ENCODE measurements around the gene CCR6.

Gene CCR6

GRCh38 chr6:167129562-167129961 lies 6.7 kb downstream of the CCR6 start:
- Histone ChIP-seq H3K27ac (replicated peaks) (no peak overlapping the region), H3K27me3 (ENCODE audit: insufficient read depth, poor library complexity, severe bottlenecking) (no peaks in the 10 kb centered on the region), H3K4me3 (replicated peaks; ENCODE audit: insufficient read depth, low read length) (no peak overlapping the region)
- no peak for DNase-seq (ENCODE audit: low read depth in 1 of 2, low spot score in 1 of 2)
- TF ChIP-seq REST (IDR thresholded peaks at IDR 0.05; ENCODE audit: insufficient replicate concordance, low read depth) = no peak
- no peak for TF ChIP-seq GABPA (IDR thresholded peaks at IDR 0.05; ENCODE audit: low read depth)
- TF ChIP-seq CTCF (IDR thresholded peaks at IDR 0.05; ENCODE audit: insufficient read depth, low read length) = no peak
- TF ChIP-seq POLR2AphosphoS5 (IDR thresholded peaks at IDR 0.05; ENCODE audit: low read depth) = no peak
- no peak for TF ChIP-seq SPI1 (IDR thresholded peaks at IDR 0.05; ENCODE audit: borderline replicate concordance, low read depth)

DNA sequence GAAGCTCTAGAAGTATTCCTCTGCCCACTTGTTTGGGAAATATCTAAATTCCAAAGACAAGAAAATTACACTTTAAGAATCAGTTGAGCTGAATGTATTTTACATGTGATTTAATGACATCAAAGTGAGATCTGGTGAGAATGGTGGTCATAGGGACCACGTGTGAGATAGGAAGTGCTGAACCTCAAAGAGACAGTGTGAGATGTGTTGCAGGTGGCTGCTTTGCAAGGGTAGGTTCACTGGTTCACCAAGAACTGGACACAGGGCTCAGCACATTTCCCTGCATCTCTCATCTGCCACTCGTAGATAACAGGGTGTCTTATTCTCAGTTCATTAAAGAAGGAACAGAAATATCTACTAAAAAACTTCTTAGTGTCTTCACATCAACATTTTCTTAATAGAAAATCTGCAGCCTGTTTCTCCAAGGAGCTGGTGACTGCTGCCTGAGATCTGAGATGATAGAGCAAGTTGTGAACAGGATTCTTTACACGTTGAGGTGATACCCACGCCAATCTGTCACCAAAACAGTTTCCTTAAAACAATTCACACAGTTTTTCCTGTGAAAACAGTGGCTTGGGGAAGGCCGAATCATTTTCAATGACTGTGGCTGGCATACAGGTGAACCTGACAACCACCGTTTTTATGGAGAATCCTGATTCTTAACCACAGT lies 7.2 kb downstream of the CCR6 start:
- TF ChIP-seq REST (IDR thresholded peaks at IDR 0.05; ENCODE audit: insufficient replicate concordance, low read depth) = no peak
- no peak for TF ChIP-seq CTCF (IDR thresholded peaks at IDR 0.05; ENCODE audit: insufficient read depth, low read length)
- TF ChIP-seq GABPA (IDR thresholded peaks at IDR 0.05; ENCODE audit: low read depth) = no peak
- no peak for TF ChIP-seq POLR2AphosphoS5 (IDR thresholded peaks at IDR 0.05; ENCODE audit: low read depth)
- TF ChIP-seq SPI1 (IDR thresholded peaks at IDR 0.05; ENCODE audit: borderline replicate concordance, low read depth) = no peak
- DNase-seq (ENCODE audit: low read depth in 1 of 2, low spot score in 1 of 2) = no peak
- no peak overlapping the region for H3K27ac ChIP-seq (replicated peaks)
- no peak overlapping the region for H3K4me3 ChIP-seq (replicated peaks; ENCODE audit: insufficient read depth, low read length)
- no peaks in the 10 kb centered on the region for H3K27me3 ChIP-seq (ENCODE audit: insufficient read depth, poor library complexity, severe bottlenecking)

GRCh38 chr6:167130712-167131684 lies 8.1 kb downstream of the CCR6 start:
- no peak overlapping the region for H3K27ac ChIP-seq (replicated peaks)
- TF ChIP-seq REST (IDR thresholded peaks at IDR 0.05; ENCODE audit: insufficient replicate concordance, low read depth) = no peak
- no peak for TF ChIP-seq POLR2AphosphoS5 (IDR thresholded peaks at IDR 0.05; ENCODE audit: low read depth)
- no peak for TF ChIP-seq GABPA (IDR thresholded peaks at IDR 0.05; ENCODE audit: low read depth)
- no peak for TF ChIP-seq SPI1 (IDR thresholded peaks at IDR 0.05; ENCODE audit: borderline replicate concordance, low read depth)
- TF ChIP-seq CTCF (IDR thresholded peaks at IDR 0.05; ENCODE audit: insufficient read depth, low read length) = no peak
- no peaks in the 10 kb centered on the region for H3K27me3 ChIP-seq (ENCODE audit: insufficient read depth, poor library complexity, severe bottlenecking)
- no peak overlapping the region for H3K4me3 ChIP-seq (replicated peaks; ENCODE audit: insufficient read depth, low read length)
- no peak for DNase-seq (ENCODE audit: low read depth in 1 of 2, low spot score in 1 of 2)
